A204.1 (cell line): ENCODE results near the gene ABCA13.

Experiments used
- FAIRE-seq: peaks from 2 replicates; lab custom pipeline; 2012; peaks lifted over from hg19 to GRCh38; lab: Jason Lieb, UNC

Gene ABCA13

DNA sequence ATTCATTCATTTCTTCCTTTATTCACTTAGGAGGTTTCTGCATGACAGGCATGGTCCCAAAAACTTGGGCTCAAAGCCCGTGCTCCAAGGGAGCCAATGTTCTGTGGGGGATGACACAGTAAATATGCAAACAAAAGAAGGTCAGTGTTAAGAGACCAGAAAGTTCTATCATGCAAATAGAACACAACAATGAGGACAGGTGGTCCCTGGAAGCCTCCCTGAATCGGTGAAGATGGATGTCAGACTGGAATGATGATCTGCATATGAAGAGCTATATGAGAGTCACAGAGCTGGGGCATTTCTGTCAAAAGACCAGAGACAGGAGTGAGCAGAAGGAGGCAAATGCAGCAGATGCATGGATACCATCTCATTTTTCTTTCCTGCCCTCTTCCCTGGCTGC lies 129.0 kb downstream of the ABCA13 start:
- FAIRE-seq = no peak

DNA sequence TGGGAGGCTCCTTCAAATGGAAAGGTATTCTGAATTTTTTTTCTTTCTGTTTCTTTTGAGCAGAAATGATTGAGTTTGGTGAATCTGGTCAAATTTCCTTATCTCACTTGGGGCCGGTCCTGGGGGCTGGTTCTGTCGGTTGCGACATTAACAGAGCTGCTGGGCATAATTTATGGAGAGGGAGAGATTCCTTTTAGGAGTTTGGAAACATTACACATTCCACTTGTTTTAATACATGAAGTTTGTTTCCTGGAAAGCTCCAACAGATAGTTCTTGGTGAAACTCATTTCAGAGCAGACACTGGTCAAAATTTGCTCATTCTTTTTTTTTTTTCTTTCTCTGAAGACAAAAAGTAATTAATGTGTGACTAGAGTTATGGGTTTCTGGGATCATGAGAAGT lies 129.9 kb downstream of the ABCA13 start:
- no peak for FAIRE-seq

DNA sequence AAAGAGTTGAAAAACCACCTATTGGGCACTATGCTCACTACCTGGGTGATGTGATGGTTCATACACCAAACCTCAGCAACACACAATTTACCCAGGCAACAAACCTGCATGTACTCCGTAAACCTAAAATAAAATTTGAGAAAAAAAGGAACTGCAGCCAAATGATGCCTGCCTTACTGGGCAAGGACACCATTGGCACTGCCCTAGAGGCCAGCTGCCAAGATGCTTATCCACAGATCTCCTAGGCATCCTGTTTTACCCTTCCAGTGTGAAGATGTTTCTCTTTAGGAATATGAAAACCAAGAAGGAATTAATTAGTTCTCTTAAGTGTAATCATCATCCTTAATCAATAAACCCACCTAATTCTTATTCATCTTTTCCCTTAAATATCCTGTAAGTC lies 133.4 kb downstream of the ABCA13 start:
- FAIRE-seq = no peak

DNA sequence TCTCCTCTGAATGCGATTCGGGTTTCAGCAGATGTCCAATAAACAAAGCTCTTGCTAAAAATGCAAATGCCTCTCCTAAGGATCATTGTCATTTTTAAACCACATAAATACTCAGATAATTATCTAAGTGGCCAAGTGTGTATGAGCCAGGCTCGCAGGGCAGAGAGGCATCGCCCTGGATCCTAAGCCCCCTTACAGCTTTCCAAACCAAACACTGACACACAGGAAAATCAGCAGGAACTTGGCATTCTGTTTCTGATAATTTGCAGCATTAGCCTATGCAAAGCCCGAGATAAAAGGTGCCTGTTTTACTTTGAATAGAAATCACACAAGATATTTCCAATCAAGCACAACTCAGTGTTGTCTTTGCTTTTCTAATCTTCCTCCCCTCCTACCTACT lies 134.4 kb downstream of the ABCA13 start:
- FAIRE-seq = no peak

DNA sequence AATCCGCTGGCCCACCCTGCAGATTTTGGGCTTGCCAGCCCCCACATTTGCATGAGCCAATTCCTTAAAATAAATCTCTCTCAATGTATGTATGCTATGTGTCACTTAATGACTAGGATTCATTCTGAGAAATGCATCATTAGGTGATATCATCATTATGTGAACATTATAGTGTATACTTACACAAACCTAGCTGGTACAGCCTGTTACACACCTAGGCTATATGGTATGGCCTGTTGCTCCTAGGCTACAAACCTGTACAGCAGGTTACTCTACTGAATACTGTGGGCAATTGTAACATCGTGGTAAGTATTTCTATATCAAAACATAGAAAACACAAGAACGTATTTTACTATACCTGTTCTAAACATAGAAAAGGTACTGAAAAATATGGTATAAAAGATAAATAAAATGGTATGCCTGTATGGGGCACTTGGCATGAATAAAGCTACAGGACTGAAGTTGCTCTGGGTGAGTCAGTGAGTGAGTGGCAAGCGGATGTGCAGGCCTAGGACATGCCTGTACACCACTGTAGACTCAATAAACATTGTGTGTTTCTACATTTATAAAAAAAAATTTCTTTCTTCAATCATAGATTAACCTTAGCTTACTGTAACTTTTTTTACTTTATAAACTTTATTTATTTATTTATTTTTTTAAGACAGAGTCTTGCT lies 135.9 kb downstream of the ABCA13 start:
- no peak for FAIRE-seq

DNA sequence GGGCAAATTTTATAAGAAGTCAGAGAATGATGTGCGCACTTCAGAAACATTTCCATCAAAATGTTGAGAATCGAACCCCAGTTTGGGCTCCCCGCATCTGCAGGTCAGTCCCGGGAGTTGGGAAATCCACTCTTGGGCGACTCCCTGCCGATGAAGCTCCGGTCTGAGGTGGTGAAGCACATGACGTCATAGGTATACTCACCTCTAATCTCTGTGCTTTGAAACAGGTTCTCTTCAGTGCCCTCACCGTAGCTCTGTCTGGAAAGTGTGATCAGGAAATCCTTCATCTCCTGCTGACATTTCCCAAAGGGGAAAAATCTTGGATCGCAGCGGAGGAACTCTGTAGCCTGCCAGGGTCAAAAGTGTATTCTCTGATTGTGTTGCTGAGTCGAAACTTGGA lies 138.5 kb downstream of the ABCA13 start:
- no peak for FAIRE-seq

DNA sequence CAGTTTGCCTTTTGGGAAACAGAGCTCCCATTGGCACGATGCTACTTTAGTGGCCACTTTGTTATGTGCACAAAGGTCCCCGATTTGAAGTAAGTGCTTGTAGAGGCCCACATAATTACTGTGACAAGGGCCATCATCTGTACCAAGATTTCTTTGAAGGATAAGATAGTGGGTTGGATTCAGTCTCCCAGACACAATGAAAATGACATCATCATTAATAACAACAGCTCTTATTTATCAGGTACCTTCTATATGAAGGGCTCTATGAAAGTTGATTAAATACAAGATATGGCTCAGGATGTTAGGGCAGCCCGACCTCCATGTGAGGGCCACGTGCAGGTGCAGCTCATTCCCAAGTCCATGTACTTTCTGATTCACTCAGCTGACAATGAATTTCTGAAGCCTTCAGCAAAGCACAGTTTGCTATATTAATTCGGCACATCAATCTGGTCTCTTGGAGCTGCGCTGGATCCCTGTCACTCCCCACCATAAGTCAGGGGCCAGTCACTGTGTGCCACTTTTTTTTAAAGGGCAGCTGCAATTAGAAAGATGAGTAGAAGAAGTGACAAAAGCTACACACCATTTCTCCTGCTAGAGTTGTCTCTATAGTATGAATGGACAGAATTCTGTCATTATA lies 140.3 kb downstream of the ABCA13 start:
- no peak for FAIRE-seq

DNA sequence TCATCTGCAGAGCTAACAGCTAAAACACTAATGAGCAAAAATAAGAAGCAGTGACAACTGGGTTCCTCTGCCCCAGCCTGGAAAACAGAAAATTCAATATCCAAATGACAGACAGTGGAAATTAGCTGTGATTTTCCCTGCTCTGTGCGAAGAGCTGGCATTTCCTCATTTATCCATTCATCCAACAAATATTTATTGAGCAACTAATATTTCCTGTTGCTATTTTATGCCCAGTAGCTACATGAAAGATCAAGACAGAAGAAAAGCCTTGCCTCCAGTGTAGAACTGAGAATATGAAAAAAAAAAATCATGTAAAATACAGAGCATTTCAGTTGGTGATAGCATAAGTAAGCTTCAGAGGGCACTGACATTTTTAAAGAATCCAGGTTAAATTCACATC lies 140.9 kb downstream of the ABCA13 start:
- no peak for FAIRE-seq

DNA sequence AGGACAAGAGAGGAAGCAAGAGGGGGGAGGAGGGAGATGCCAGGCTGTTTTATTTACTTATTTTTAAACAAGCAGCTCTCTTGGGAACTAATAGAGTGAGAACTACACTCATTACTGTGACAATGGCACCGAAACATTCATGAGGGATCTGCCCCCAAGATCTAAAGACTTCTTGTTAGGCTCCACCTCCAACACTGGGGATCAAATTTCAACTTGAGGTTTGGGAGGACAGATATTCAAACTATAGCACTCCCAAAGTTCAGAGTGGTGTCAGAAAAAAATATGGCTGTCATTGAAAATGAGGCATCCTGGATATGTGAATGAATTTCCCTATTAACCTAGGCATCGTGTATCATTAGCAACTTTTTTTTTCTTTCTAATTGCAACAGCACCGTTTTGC lies 145.5 kb downstream of the ABCA13 start:
- FAIRE-seq = no peak

DNA sequence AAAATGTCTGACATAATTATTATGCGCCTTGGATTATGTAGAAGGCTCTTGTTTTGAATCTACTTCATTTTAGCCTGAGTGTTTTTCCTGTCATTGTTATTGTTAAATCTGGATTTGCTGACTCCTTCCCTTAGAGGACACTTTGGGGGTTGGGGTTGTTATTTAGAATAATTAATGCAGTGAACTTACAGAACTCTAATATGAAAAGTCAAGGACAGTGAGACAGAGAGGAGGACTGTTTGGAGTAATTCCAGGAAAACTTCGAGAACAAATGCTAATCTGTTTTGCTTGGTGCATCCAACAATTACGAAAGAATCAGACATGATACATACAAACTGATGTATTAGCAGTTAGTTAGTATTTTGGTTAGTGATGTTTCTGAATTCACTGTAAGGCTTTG lies 146.1 kb downstream of the ABCA13 start:
- FAIRE-seq = no peak

DNA sequence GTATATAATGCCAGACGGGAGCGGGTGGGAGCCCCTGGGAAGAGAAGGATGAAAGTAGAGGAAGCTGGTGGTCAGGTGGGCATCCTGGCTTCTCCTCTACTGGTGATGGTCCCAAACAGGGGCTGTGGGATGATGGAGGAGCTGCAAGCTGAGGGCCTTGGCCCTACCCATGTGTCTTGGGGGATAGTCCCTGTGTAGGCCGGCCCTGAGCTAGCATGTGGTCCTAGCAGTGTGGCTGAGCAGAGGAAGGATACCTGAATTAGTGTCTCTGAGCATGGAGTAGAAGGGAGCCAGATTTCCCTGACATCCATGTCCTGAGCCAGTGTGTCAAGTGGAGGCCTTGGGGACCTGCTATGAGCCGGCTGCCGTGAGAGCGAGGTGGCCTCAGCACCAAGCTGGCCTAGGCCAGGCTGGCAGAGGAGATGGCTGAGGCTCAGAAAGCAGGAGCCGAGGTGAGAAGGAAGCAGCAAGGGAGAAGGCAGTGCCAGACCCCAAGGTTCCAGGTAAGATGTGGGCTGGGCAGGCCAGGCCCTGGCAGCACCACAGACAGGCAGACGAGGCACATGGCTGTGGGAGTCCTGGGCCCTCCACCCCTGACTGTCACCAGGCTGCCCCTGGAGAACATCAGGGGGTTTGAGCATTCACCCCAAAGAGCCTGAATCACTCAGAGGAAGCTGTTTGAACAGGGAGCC lies 150.2 kb downstream of the ABCA13 start:
- FAIRE-seq = no peak

DNA sequence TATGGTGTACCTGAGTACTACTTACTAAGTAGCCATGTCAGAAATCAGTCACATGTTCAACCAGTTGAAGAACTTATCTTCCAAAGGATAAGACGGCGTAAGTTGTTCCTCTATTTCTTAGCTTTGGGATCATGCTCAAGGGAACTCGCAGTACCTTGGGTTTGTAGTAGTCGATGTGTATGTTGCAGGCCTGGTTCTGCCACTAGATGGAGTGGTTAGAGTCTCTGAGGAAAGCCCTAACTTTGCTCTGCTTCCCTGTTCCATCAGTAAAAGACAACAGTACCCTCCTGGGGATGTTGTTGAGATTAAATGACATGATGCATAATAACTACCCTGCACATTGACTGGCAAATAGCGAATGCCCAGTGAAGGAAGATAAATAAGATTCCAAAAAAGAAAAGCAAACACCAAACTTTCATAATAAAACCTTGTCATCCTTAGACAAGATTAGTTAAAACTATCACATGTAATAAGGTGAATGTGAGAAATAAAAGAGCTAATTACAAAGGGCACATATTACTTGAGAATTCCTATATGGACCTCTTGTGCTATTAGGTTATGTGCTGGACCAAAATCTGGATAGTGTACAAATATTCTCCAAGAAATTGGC lies 165.9 kb downstream of the ABCA13 start:
- no peak for FAIRE-seq

DNA sequence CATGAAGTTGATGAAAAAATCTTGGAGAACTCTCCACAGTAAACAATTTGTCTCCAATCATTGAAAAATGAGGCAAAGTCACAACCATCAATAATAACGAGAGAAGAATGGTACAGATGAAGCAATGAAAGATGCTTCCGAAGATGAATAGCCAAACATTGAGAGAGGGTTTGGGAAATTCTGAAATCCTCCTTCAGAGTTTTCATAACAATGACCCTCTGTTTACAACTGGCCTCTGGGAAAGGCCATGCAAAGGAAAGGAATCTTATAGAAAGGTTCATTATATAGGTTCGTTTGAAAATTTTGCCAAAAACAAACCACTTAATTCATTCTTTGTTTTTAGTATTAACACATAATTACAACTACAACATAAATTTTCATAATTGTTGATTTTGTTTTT lies 166.5 kb downstream of the ABCA13 start:
- no peak for FAIRE-seq

DNA sequence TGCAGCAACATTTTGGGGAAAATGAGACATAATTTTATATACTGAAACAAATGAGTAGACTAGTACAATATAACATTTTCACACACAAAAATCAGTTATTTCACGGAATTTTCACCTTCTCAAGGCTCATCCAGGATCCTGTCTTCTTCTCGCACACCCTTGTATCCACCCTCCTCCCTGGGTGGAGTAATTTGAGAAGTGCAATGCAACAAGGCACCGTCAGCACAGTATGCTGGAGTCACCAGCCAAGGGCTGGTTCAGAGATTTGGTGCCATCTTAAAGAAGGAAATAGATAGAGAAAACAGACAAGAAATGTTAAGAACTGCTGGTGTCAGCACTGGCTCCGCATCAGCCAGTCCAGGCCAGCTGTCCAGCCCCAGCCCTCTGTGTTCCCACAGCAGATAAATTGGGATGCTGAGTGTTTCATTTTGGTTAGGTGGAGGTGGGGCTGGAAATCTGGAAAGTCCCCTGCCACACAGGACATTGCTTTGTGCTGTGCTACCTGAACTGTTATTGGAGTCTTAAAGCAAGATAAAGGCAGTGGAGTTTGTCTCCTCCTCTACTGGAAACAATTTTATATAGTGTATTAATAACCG lies 176.1 kb downstream of the ABCA13 start:
- no peak for FAIRE-seq

DNA sequence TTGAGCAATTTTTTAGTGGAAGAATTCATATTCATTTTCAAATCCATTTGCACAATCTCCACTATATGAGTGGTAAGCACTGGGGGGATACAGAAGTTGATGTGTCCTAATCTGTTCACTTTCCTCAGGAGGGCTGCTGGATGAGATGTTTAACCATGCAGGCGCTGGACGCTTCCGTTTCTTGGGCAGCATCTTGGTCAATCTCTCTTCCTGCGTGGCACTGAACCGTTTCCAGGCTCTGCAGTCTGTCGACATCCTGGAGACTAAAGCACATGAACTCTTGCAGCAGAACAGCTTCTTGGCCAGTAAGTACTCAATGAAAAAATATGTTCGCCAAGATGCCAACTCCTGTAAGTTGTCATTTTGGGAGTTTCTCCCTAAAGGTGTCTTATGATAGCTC lies 179.3 kb downstream of the ABCA13 start:
- no peak for FAIRE-seq

DNA sequence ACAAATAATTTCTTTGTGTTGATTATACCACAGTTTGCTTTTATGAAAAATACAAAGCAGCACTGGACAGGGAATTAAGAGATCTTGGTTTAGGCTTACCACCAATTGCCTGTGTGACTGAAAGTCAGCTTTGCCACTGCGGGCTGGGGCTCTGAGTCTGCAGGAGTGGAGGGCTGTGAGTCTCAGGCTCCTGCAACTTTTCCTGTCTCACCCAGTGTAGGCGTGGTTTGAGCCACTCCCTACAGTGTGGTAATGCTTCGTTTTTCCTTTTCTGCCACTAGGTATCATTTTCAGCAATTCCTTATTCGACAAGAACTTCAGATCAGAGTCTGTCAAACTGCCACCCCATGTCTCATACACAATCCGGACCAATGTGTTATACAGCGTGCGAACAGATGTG lies 180.6 kb downstream of the ABCA13 start:
- no peak for FAIRE-seq

DNA sequence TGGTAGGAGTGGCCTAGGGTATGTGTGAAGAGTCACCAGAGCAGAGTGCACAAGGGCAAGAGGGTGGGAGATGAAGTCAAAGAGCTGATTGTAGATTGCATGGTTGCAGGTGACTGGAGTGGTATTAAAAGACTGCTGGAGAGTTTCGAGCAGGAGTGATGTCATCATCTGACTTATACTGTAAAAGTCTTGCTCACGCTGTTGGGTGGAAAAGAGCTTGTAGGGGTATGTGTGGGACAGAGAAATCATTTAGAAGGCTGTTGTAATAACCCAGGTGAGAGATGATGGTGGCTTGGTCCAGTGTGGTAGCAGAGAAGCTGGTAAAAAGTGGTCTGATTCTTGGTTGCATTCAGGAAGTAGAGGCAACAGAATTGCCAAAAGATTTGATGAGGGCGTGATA lies 184.1 kb downstream of the ABCA13 start:
- FAIRE-seq = no peak

DNA sequence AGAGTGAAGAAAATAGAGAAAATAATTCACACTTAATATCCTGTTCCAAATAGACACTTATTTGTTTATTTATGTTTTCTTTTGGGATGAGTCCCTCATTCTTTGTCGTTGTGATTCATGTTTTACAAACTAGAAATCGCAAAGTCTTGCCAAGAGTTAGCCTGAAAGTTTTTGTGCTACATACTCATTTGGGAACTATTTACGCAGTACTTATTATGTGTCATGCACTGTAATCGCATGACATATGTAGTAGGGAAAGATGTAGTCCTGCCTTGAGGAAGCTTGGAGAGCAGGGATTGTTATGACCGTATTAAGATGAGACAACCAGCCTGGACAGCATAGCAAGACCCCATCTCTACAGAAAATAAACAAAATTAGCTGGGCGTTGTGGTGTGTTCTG lies 189.3 kb downstream of the ABCA13 start:
- FAIRE-seq = no peak

DNA sequence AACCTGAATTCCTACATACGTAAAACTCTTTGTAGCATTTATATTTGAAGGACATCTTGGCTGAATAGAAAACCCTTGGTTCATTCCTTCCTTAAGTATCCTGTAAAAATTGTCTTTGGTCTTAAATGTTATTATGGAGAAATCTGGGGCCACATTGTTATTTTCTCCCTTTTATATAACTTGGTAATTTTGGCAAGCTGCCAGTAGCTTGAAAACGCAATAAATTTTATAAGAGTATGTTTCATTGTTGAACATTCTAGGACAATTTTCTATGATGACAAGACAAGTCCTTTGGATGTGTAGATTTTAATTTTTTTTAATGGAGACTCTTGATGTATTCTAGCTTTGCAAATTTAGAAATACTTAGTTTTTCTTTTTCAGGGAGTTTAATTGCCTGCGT lies 191.9 kb downstream of the ABCA13 start:
- FAIRE-seq = no peak

DNA sequence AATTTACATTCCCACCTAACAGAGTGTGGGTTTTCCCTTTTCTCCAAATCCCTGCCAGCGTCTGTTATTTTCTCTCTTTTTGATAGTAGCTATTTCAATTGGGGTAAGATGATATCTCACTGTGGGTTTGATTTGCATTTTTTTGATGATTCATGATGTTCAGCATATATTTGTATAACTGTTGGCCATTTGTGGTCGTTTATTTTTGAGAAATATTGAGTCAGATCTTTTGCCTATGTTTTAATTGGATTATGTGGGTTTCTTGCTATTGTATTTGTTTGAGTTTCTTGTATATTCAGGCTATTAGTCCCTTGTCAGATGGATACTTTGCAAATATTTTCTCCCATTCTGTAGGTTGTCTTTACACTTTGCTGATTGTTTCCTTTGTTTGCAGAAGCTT lies 193.8 kb downstream of the ABCA13 start:
- FAIRE-seq = no peak

DNA sequence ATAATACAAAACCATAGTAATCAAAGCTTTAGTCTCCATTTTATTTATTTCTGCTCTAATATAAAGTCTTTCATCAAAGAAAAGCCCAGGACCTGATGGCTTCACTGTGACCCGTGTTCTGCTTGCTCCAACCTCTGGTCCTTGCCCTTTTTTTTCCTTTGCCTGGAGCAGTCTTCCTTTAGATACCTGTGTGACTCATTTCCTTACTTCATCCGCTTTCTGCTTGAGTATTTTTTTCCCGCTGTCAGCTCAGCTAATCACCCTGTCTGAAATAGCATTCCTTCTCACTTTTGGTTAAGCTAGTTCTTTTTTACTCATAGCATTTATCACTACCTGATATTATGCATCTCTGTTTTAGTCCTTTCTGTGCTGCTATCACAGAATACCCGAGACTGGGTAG lies 194.8 kb downstream of the ABCA13 start:
- FAIRE-seq = no peak

DNA sequence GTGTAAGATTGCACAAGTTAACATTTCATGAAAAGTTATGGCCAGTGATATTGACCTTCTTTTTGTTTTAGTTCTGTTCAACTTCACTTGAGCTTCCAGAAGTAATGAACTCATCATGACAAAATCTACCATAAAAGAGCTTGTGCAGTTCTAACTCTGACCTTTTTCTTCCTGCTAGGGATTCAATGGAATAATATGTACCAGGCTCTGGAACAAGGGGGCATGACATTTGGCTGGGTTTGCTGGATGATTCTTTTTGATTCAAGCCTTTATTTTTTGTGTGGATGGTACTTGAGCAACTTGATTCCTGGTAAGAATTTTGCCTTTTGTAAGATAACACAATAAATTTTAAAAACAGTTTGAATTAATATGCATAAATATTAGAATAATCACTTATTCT lies 205.0 kb downstream of the ABCA13 start:
- no peak for FAIRE-seq

DNA sequence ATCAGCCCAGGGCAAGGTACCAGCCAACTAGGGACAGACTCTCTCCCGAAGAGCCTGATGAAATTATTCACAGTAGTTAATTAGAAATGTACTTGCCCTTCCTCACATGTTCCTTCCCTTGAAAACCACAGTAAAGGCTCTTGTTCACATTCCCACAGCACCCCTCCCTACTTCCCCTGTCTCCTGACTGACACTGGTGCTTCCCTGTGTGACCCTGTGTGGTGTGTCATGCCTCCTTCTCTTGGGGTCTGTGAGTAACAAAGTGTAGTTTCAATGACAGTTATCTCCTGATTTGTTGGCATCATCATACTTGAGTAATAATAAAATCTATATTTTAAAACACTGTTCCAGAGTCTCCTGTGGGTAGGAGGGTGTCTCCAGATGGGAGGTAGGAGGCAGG lies 209.7 kb downstream of the ABCA13 start:
- no peak for FAIRE-seq
